Fibroblast of peridontal ligament (primary cell): ENCODE results near the gene TMEM255A.
"Not testable (repeated sequence)": the region's sequence is repeated elsewhere in the genome, so short reads cannot be mapped to it uniquely, and the experiment has no call there.

Experiments used
- DNase-seq: peaks from one replicate; pipeline ENCODE4 v3.0.0-alpha.2; 2010; ENCODE audit errors: extremely low read depth

Gene TMEM255A

DNA sequence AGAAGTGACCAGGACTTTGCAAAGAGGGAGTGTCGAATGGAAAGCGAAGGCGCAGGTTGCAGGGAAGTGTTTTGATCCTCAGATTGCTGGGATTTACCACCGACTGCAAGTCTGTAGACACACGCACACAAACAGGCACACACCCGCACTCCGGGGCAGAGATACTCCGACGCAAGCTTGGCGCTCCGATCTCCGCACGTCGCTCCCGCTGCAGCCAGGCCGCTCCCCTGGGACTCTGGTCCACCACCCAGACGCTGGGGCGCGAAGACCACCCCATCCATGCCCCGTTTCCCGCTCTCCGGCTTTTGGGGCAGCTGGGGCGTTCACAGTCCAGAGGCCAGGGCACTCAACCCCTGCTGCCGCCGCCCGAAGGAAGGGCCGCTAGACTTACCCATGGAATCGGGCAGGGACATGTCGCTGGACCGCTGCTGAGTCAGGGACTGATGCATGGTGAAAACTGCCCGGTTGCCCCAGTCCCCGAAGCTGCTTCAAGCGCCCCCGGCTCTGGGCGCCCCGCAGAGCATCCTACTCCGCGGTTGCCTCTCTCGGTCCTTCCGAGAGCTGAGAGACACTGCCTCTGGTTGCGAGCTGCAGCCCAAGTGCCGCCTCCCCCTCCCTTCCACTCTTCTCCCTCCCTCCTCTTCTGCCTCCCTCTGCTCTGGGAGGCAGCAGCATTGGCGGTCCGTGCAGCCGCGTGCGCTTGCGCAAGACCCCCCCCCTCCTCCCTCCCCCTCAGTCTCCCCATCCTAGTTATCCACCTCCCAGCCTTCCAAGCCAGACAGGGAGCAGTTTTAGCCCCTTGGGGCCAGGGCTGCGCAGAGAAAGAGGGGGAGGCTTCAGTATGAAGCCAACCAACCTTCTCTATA is at the start of gene TMEM255A:
TMEM255A (minus strand) TSS at position 601 of the 866 bp plus-strand sequence; CDS start at position 449, 152 bp downstream.
- DNase-seq: no peak

DNA sequence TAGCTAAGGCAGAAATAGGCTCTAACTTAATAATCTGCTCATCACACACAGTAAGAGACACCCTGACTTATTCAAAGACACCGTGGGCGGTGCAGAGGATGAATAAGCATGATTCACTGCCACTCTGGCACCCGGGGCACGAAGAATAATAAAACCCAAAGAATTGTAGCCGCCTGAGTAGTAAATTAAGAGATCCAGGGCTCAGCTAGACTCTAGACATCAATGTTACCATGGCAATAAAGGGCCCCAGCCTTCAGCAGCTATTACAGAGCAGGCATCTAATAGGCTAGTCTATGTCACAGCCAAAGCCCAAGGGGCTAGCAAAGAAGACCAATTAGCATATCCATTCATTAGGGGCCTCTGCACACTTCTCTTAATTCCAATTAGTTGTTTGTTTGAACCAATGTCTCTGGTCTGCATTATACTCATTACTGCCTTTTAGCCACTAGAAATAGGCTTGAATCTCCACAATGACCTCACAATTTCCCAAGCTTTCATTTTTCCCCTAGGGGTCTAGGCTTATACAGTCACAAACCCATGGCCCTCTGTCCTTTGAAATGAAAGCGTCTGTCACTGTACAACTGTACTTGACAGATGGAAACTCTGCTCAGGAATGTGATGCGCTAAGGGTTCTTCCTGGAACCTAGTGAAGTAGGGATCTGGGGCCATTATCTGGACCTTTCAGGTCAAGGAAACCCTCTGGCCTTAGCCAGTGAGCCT is 47.6 kb upstream of the TMEM255A start:
- no peak for DNase-seq

DNA sequence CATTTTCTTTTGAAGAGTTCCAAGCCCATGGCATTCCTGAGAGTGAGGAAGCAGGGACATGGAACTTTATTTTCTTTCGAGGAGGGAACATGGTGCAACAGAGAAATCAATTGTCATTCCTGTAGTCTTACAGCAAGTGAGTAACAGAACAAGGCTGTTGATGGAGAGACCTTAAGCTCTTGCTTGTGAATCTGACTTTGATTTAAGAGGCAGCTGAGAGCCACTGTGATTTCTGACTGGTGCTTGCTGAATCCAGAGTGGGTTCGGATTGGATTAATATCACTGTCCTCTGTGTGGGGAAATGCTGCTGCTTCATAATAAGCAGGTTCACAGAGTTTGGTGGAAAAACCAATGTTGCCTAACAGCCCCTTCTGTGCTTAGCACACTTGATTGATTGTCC is 45.9 kb upstream of the TMEM255A start:
- DNase-seq: no peak

DNA sequence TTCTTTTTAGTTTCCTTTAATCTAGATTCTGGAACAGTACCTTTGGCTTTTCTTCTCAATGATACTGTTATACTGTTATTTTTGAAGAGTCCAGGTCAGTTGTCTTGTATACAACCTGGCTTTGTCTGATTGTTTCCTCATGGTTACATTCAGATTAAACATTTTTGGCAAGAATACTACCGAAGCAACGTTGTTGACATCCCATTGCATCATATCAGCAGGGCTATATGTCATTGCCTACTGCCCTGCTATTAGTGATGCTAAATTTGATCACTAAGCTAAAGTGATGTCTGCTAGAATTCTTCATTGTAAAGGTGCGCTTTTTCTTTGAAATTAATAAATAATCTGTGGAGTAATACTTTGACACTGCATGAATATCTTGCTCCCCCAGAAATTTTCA is 44.8 kb upstream of the TMEM255A start:
- no peak for DNase-seq

DNA sequence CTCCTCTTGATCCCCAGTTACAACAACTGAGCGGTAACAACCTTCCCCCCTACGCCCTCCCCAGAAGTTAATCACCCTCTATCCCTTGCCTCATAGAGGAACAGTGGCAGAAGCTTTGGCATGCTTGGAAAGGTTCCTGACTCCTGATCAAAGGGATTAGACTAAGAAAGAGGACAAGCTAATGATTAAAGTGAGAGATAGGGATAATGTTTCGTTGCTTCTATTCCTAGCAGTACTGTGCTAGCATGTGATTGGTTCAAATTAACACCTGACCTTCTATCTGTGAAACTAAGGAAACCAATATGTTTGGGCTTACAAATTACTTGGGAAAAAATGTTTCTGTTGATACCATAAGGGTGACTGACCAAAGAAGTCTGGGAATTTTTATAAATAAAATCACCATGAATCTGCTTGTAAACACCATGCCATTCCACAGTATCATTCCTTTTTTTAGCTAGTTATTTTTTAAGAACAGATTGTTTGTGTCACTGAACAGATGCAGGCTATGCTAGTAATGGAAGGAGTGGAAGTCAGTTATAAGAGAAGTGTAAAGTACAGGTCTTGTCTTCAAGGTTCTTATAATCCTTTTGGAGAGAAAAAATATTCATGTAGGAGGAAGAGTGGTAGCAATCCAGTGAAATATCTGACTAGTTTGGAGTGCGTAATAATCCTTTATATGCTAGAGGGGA is 39.3 kb upstream of the TMEM255A start:
- no peak for DNase-seq

DNA sequence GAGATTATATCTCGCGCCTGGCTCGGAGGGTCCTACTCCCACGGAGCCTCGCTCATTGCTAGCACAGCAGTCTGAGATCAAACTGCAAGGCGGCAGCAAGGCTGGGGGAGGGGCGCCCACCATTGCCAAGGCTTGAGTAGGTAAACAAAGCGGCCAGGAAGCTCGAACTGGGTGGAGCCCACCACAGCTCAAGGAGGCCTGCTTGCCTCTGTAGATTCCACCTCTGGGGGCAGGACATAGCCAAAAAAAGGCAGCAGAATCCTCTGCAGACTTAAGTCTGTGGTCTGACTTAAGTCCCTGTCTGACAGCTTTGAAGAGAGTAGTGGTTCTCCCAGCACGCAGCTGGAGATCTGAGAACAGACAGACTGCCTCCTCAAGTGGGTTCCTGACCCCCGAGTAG is 33.3 kb upstream of the TMEM255A start:
- not testable (repeated sequence) for DNase-seq

DNA sequence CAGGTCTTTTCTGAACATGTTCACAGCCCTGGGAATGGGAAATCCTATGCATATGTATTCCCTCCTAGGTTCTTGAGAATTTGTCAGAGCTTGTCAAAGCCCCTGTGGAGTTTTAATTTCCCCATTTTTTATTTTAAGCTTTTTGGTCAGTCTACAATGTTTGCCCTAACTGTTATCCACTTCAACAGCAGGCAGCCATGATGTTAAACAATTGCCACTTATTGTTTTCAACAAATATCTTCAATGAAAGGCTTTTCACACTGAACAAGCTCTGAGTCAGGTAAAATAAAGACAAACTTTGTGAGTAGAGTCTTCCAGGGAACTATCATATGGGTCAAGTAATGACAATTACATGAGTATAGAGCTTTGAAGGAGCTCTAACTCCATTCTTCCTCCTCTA is 25.6 kb upstream of the TMEM255A start:
- DNase-seq: no peak

DNA sequence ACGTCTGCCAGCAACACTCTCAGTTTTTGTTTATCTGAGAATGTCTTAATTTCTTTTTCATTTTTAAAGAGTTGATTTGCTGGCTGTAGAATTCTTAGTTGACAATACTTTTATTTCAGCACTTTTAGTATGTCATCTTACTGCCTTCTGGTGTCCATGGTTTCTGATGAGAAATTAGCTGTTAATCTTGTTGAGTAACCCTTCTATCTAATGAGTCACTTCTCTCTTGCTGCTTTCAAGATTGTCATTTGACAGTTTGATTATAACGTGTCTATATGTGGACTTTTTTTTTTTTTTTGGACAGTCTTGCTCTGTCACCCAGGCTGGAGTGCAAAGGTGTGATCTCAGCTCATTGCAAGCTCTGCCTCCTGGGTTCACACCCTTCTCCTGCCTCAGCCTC is 24.0 kb upstream of the TMEM255A start:
- DNase-seq: no peak

DNA sequence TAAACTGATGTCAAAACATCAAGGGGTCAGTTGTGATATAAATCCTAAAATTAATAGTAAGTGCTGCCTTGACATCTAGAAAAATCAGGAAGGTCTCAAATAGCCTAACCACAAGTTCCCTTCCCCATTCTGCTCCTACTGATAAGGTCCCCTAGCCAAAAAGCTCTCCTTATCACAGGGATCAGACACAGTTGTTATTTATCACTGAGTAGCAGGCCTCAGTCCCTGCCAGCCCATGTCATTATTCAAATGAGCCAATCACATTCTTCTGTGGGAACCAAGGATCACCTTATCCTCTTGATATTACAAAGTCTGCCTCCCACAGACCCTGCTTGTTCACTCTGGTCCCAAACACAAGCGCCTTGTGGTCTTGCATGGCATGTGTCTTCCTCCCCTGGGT is 23.3 kb upstream of the TMEM255A start:
- DNase-seq: no peak

DNA sequence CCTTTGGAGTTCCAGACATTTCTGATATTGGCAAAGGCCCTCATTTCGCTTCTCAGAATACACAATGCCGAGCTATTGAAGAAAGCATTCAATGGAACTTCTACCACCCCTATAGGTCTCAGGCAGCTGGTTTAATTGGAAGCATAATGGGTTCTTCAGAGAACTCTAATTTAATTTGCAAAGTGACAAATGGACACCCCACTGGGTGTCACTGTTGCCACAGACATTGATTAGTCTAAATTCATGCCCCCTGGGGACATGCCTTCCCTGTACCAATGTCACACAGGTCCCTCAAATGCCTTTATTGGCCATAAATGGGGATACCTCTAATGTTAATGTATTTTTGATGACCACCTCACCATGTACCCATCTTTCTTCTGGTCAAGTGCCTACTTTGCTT is 22.9 kb upstream of the TMEM255A start:
- no peak for DNase-seq

DNA sequence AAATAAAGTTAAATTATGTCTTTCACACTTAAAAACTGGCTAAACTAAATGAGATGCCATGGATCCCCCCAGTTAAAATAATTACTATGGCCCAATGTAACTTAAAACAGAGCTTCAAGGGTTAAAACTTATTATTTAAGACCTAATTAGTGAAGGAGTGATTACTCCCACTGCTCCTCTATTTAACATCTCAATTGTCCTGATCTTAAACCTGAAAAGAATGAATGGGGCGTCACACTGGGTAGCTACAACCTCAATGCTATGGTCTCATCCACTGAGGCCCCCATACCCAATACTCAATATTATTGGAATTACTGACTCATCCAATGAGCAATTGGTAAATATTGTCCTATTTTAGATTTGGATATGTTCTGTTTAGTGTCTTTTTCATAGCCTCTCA is 21.1 kb upstream of the TMEM255A start:
- no peak for DNase-seq

DNA sequence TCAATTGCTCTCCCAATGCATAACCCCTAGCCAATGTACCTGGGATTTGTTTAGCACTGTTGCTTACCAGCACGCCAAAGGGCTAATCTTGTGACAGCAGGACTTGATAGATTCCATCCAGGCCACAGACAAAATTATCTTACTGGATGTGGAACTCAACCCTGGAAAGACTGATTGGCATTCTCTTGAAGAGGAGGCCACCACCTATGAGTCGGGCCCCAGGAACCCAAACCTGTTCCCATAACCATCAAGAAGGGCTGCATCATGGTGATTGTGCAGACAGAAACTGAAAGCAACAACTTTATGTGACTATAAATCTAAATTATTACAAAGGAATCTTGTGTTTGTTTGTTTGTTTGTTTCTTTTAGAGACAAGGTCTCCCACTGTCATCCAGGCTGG is 19.9 kb upstream of the TMEM255A start:
- no peak for DNase-seq

DNA sequence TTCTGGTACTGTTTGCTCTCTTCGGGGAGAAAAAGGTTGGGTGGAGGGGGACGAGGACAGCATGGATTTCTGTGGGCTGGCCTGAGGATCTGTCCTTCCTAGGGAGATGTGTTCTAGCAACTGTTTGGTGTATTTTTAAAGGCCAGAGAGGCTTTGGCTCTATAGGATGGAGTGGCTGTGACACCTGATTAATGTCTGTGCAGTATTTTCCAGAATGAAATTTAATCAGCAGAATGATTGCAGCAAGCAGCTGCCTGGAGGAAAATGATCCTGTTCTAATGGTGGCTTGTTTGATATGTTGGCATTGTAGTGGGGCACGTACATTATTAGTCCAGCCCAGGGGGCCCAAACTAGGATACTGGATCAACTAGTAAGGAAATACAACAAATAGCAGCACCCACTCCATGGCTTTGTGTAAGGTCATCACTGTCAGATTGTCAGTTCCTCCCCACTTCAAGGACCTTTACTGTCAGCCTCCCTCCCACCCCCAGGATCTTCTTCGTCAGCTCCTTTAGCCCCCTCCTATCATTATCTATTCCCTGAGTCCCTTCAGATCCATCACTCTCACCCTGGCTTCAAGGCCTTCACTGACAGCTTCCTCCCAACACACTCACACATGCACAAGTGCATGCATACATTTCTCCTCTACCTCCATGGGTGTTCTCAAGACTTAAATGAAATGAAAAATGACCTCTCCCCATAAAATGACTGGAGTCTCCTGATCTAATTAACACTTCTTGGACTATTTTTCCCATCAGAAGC is 10.4 kb upstream of the TMEM255A start:
- DNase-seq: no peak

DNA sequence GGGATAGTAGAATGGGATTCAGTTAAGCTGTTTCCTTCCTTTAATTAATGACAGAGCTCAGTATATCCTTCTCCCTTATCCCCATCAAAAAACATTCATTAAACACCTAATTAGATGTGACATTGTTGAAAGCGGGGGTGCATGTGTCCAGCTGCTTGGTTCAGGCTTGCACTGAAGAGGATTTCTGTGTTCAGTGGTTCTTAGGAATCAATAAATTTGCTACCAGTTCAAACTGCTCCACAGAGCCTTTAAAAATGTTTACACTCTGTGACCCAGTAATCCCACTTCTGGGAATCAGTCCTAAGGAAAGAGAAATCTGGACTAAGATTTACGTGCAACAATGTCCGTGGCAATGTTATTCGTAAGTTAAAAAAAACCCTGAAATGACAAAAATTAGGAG is 7.2 kb upstream of the TMEM255A start:
- DNase-seq: no peak

DNA sequence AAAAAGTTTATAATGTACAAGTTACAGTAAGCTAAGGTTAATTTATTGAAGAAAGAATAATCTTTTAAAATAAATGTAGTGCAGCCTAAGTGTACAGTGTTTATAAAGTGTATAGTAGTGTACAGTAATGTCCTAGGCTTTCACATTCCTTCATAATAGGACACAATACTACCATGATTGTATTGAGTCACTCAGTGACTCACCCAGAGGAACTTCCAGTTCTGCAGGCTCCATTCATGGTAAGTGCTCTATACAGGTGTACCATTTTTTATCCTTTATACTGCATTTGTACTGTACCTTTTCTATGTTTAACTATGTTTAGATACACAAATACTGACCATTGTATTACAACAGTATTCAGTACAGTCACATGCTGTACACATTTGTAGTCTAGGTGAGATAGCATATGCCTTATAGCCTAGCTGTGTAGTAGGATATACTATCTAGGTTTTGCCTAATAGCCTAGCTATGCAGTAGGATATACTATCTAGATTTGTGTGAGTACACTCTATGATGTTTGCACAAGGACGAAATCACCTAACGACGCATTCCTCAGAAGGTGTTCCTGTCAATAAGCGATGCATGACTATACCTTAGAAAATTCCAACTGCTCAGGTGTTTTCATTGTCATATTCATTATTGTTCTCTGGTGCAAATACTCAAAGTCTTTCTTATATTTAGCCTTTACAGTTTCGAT is 5.5 kb upstream of the TMEM255A start:
- DNase-seq: no peak

DNA sequence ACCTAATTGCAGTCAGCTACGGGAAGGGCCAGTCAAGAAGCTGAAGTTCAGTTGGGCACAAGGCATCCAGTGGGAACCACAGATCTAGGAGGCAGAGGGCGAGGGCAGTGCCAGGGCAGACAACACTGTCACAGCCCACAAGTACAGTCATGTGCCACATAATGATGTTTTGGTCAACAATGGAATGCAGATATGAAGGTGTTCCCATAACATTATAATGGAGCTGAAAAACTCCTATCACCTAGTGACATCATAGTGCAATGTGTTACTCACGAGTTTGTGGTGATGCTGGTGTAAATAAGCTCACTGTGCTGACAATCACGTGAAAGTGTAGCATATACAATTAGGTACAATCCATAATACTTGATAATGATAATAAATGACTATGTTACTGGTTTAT is 4.5 kb upstream of the TMEM255A start:
- no peak for DNase-seq

DNA sequence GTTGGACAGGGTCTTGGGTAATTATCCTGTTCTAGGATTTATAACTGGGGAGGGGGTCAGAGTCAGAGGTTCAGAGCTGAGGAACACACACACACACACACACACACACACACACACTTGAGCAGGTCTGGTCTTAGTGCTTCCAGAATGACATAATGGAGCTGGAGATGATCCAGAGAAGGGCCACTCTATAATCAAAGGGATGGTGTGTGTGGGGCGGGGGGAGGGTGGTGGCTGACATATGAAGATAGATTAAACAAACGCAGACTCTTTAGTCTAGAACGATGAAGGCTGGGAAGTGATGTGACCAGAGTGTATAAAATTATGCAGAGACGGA is 434 bp upstream of the TMEM255A start:
- DNase-seq: no peak

DNA sequence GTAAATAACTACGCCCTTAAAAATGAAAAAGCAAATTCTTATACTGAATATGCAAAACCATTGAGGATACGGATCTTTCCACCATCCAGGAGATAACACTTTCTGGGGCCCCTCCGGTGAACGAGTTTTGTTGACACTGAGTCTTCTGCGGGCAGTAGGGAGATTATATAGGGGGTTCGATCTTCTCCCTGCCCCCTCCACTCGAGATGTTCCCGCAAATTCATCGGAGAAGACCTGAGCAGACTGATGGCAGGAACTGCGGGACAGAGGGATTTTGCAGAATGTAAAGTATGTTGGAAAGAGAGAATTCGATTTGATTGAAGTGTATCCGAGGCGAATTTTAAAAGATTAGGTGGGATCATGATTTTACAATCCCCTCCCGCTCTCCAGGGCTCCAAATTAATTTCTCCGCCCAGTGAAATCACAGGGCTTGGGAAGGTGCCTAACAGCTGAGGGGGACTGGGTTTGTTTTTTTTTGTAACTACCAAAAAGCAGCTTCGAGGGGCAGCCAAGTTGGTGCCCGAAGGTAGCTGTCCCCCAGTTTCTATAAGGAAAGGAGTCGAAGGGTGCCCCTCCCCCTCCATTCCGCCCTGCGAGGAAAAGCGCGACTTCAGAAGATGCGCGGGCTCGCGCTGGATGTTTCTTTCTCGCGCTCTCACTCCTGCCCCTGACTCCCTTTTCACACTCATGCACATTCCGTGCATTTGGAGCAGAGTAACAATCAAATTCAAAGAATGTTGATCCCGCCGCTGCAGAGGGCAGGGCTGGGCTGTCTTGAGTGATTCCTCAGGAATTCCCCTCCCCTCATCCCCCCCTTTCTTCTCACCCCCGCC is 1.2 kb downstream of the TMEM255A start:
- no peak for DNase-seq

DNA sequence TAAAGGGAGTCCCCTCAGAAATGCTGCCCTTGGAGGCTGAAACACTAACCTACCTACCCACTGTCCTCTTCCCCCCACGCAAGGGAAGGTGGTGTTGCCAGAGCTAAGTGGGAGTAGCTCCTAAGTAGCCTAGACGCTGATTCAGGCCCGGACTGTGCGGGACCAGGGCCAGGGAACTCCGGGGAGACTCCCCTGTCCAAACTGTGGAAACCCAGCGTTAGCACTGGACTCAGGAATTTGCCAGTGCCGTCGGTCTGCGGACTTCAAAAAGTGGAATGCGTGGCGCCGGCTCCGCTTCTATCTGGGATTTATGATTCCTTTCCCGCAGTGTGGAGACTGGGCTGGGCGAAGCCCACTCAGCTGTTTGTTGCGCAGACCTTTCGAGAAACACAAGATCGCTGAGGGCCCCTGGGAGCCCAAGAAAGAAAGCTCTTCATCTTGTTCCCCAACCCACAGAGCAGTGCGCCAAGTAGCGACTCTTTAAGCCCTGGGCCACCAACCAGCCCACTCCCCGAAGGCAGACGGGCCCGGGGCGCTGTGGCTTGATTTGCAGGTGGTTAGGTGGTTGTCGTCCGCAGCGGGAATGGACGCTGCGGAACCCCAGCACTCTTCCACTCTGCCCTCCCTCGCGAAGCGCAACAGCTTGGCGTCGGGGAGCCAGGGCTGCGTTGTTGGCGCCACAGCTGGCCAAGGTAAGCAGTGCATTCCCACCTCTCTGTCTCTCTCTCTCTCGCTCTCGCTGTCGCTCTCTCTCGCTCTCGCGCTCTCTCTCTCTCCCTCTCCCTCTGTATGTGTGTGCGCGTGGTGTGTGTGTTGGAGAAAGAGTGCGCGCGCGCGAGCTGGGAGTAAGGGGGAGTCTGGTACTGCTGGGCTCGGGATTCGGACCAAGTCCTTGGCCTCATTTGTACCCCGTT is 2.0 kb downstream of the TMEM255A start:
- DNase-seq: no peak
